IPS DF 6.9 (cell line): Measurements from ENCODE around the gene CPEB4.

Source experiments
- DNase-seq: peaks from one replicate; pipeline ENCODE4 v3.0.0-alpha.2; 2013; ENCODE audit warnings: low read depth, low spot score
- H3K27ac ChIP-seq: one replicate; pipeline ENCODE4 v1.5.1; 2013; ENCODE audit warnings: low read length, control low read depth
- H3K27me3 ChIP-seq: 2 replicates; pipeline ENCODE4 v1.6.1; 2013; ENCODE audit warnings: mild to moderate bottlenecking, low read length; ENCODE audit not compliant: control insufficient read depth, insufficient read depth
- H3K36me3 ChIP-seq: 2 replicates; pipeline ENCODE4 v1.6.1; 2013; ENCODE audit warnings: low read length; ENCODE audit not compliant: control insufficient read depth, insufficient read depth
- H3K4me1 ChIP-seq: 2 replicates; pipeline ENCODE4 v1.6.1; 2013; ENCODE audit warnings: low read length; ENCODE audit not compliant: control insufficient read depth, insufficient read depth
- H3K4me3 ChIP-seq: 2 replicates; pipeline ENCODE4 v1.5.1; 2013; ENCODE audit warnings: mild to moderate bottlenecking, low read length
- H3K9me3 ChIP-seq: 2 replicates; pipeline ENCODE4 v1.6.1; 2013; ENCODE audit warnings: low read length, inconsistent platforms; ENCODE audit not compliant: control insufficient read depth, insufficient read depth
- WGBS: extraction: QIAGEN DNeasy Blood & Tissue Kit; methylation state at CpG from one replicate; pipeline ENCODE4 v1.1.7; 2013; ENCODE audit warnings: mixed read lengths, missing lambda C conversion rate; ENCODE audit not compliant: insufficient read length, insufficient coverage; 5-methylcytosine and 5-hydroxymethylcytosine counted together

CPEB4 gene

GRCh38 chr5:173964506-173964905 is 76.4 kb downstream of the CPEB4 start:
- H3K4me1 ChIP-seq = peaks cover 11% of the 10 kb centered on the region
- no peak for DNase-seq
- H3K9me3 ChIP-seq = no peaks in the 10 kb centered on the region
- no peaks in the 10 kb centered on the region for H3K36me3 ChIP-seq
- no peak overlapping the region for H3K4me3 ChIP-seq
- H3K27me3 ChIP-seq = no peaks in the 10 kb centered on the region
- WGBS = no CpG with 5 or more reads among the region's 1 CpG
- no peak overlapping the region for H3K27ac ChIP-seq

- no CpG with 5 or more reads among the region's 4 CpGs for WGBS
Observed at GRCh38 chr5:173967241-173967640, 79.1 kb downstream of the CPEB4 start.

GRCh38 chr5:173968154-173968797 is 80.1 kb downstream of the CPEB4 start:
- Histone ChIP-seq H3K27me3 (no peaks in the 10 kb centered on the region), H3K4me3 (no peak overlapping the region), H3K4me1 (peaks cover 10% of the 10 kb centered on the region), H3K9me3 (no peaks in the 10 kb centered on the region), H3K27ac (no peak overlapping the region), H3K36me3 (no peaks in the 10 kb centered on the region)
- no peak for DNase-seq
- no CpG with 5 or more reads among the region's 9 CpGs for WGBS

More at GRCh38 chr5:173967241-173967640, 79.1 kb downstream of the CPEB4 start:
- DNase-seq = no peak
- Histone ChIP-seq H3K9me3 (no peaks in the 10 kb centered on the region), H3K36me3 (no peaks in the 10 kb centered on the region), H3K4me1 (peaks cover 15% of the 10 kb centered on the region), H3K27me3 (no peaks in the 10 kb centered on the region), H3K27ac (no peak overlapping the region), H3K4me3 (no peak overlapping the region)

DNA sequence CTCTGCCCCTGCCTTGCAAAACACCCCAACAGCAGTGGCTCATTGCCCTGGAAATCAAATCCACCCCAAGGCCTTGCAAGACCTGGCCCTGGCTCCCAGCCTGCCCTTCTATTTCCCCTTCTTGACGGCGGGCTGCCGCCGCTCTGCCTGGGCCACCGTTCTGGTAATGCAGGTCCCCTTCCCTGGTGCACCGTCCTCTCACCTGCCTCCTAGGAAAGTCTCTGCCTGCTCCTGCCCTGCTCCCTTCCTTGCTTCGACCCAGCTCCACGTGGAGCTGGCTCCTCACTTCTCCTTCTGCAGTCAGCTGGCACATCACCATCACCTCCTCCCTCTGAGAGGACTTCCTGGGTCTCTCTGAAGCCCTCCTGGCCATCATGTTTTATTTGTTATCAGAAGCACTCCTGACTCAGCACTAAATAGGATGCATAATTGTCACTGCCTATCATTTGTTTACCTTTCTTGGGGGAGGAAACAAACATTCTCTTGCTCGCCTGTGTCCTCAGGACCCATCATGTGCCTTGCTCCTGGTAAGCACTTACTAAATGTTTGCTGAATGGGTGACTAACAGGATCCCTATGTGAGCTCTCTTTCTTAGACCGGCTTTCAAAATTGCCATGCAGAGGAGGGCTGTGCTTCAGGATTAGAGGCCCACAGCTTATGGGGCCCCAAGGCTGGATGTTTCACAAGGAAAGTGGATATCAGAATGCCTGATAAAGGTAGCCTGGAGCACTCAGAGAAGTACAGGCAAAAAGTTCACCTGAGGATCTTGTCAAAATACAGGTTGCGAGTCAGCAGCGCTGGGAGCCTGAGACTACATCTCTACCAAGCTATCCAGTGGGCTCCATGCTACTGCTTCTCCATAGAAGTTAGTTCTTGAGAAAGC is 81.3 kb downstream of the CPEB4 start:
- no CpG with 5 or more reads among the region's 12 CpGs for WGBS
- Histone ChIP-seq H3K36me3 (no peaks in the 10 kb centered on the region), H3K4me3 (no peak overlapping the region), H3K27ac (no peak overlapping the region), H3K4me1 (peaks cover 11% of the 10 kb centered on the region), H3K9me3 (no peaks in the 10 kb centered on the region), H3K27me3 (no peaks in the 10 kb centered on the region)
- no peak for DNase-seq

- no peak overlapping the region for H3K27ac ChIP-seq
- WGBS = no CpG with 5 or more reads among the region's 18 CpGs
- no peaks in the 10 kb centered on the region for H3K36me3 ChIP-seq
- H3K4me1 ChIP-seq = peaks cover 11% of the 10 kb centered on the region
- DNase-seq = no peak
- H3K9me3 ChIP-seq = no peaks in the 10 kb centered on the region
- H3K27me3 ChIP-seq = no peaks in the 10 kb centered on the region
- no peak overlapping the region for H3K4me3 ChIP-seq
Observed at GRCh38 chr5:173970878-173971650, 82.9 kb downstream of the CPEB4 start.

DNA sequence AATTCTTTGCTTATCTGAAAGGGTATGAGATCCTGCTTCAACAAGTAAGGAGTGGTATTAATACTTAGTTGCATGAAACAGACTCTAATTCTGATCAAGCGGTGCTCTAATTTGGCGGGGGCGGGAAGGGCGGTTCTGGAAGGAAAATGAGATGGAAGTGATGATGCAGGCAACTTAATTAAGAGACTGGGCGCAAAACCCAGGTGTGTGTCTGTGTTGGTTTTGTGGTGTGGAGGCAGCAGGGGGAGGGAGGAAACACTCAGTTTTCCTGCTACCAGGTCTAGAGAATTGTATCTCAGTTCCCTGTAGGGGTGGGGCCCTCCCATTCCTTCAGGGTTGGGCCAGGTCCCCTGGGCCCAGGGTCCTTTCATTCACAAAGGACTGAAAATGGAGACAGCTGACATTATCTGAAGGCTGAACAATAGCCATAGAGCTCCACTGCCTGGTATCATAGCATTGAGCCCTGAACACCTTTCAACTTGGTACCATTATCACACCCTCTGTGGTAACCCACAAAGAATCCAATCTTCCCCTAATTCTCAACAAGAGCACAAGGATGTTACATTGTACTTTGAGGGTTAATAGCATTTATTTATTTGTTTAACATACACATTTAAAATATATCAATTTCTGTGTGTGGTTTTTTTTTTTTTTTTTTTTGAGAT is 83.7 kb downstream of the CPEB4 start:
- peaks cover 11% of the 10 kb centered on the region for H3K4me1 ChIP-seq
- no peak overlapping the region for H3K27ac ChIP-seq
- no peaks in the 10 kb centered on the region for H3K27me3 ChIP-seq
- H3K36me3 ChIP-seq = no peaks in the 10 kb centered on the region
- WGBS = no CpG with 5 or more reads among the region's 5 CpGs
- no peaks in the 10 kb centered on the region for H3K9me3 ChIP-seq
- DNase-seq = no peak
- no peak overlapping the region for H3K4me3 ChIP-seq

- no peaks in the 10 kb centered on the region for H3K36me3 ChIP-seq
- H3K9me3 ChIP-seq = no peaks in the 10 kb centered on the region
- no peaks in the 10 kb centered on the region for H3K27me3 ChIP-seq
- H3K4me1 ChIP-seq = peaks cover 11% of the 10 kb centered on the region
- no CpG with 5 or more reads among the region's 6 CpGs for WGBS
- no peak overlapping the region; the same call in 1 of the 2 replicates for H3K4me3 ChIP-seq
- no peak overlapping the region for H3K27ac ChIP-seq
- DNase-seq = no peak
Observed at GRCh38 chr5:173972607-173972924, 84.4 kb downstream of the CPEB4 start.

DNA sequence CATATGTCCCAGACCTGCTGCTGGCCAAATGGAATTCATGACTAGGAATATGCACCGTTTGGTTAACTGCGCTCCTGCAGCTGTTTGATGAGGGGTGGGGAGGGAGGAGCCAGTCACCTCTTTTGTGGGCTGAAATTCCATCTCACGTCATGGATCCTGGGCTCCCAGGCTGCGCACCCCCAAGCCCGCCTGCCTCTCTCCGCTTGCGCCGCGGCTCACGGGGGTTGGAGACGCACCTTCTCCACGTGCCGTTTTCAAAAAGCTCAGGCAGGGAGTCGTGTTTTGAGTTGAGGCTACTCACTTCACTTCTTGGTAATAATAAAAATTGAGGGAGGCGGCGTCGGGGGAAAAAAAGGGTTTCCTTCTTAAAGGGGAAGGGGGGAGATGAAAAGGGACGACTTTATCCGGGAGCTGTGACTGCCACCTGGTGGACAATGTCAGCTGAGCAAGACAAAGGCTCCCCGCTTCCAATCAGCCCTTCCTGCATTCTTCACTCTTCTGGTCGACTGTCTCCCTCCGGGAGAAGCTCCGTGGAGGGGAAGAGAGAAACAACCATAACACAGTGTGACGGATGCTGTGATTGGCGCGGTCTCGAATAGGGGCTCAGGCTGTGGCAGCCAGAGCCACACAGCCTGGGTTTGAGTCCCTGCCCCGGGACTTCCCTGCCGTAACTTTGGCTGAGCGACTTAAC is 84.9 kb downstream of the CPEB4 start:
- peak overlapping the region; percentile 26; the same call in 1 of the 2 replicates for H3K4me3 ChIP-seq
- peak; percentile 77 for DNase-seq
- H3K27me3 ChIP-seq = no peaks in the 10 kb centered on the region
- H3K36me3 ChIP-seq = no peaks in the 10 kb centered on the region
- H3K27ac ChIP-seq = no peak overlapping the region
- no CpG with 5 or more reads among the region's 30 CpGs for WGBS
- no peaks in the 10 kb centered on the region for H3K9me3 ChIP-seq
- peaks cover 11% of the 10 kb centered on the region for H3K4me1 ChIP-seq

DNA sequence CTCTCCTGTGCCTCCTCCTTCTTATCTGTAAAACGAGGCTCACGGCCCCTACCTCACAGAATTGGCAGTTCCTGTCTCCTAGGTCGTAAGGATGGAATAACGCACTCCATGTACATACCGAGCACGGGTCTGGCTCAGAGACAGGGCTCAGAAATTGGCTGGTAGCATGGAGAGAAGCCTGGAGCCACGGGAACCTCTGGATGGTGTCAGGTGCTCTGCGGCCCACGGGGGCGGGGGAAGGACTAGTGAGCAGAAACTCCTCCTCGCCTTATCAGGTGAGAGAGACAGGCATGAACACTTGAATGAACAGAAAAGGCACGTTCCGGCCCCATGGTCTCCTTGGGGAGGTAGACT is 85.4 kb downstream of the CPEB4 start:
- Histone ChIP-seq H3K4me3 (peak overlapping the region; percentile 26; the same call in 1 of the 2 replicates), H3K9me3 (no peaks in the 10 kb centered on the region), H3K27me3 (no peaks in the 10 kb centered on the region), H3K4me1 (peaks cover 11% of the 10 kb centered on the region), H3K27ac (no peak overlapping the region), H3K36me3 (no peaks in the 10 kb centered on the region)
- DNase-seq = no peak
- WGBS = no CpG with 5 or more reads among the region's 13 CpGs
